Smooth muscle cell of bladder (primary cell): Measurements from ENCODE around the gene RGL3. TPM values are rescaled to one million over a fixed set of nuclear protein-coding genes. Genes with fewer than 3 reads are reported as not detected.

Source experiments
- total RNA-seq: library from RNA; depleted of rRNA; stranded (reverse); fragments of >200 nt; gene quantifications from 2 replicates; pipeline ENCODE4 v1.2.3, GENCODE V29; 2014

The RGL3 gene
- total RNA-seq, result 1.4 TPM in 2 replicates

GRCh38 chr19:11418549-11419506 is at the start of gene RGL3:
RGL3 (minus strand) TSS chr19:11419314; CDS start chr19:11419278, 36 bp downstream.

GRCh38 chr19:11435057-11435832 is 16.1 kb upstream of the RGL3 start, which contains the start of the genes ODAD3 and PRKCSH:
ODAD3 (minus strand) TSS chr19:11435121; CDS start chr19:11435016, 105 bp downstream.
PRKCSH (plus strand) TSS chr19:11435635; CDS start chr19:11436118, 483 bp downstream.

GRCh38 chr19:11374433-11375142 is 44.5 kb downstream of the RGL3 start, which contains the start of gene SWSAP1:
SWSAP1 (plus strand) TSS chr19:11374666; CDS start chr19:11374681, 15 bp downstream.

GRCh38 chr19:11355160-11356073 is 63.7 kb downstream of the RGL3 start, which contains the start of gene PLPPR2:
PLPPR2 (plus strand) TSS chr19:11355432; CDS start chr19:11357674, 2,242 bp downstream.

GRCh38 chr19:11346104-11346940 is 72.8 kb downstream of the RGL3 start, which contains the start of the genes CCDC159 and TMEM205:
CCDC159 (plus strand) TSS chr19:11346519; CDS start chr19:11346607, 88 bp downstream.
TMEM205 (minus strand) TSS chr19:11346268; CDS start chr19:11345619, 649 bp downstream.

Other genes starting within 250 kb of the RGL3 start
- gene KANK2, start 221.8 kb downstream of the RGL3 start, total RNA-seq, result 137 and 277 TPM in 2 replicates
- 0.18 TPM in 1 of 2 replicates, not detected in the other for gene ANGPTL8, start 179.7 kb downstream of the RGL3 start, total RNA-seq
- 5.0 and 7.0 TPM in 2 replicates for gene DOCK6, start 156.8 kb downstream of the RGL3 start, total RNA-seq
- not detected in 2 replicates for gene TSPAN16, start 123.2 kb downstream of the RGL3 start, total RNA-seq
- gene RAB3D, start 79.7 kb downstream of the RGL3 start, total RNA-seq, result 16.2 and 22.2 TPM in 2 replicates
- gene TMEM205, start 73.0 kb downstream of the RGL3 start, total RNA-seq, result 92.3 and 93.8 TPM in 2 replicates
- 7.0 and 9.6 TPM in 2 replicates for gene CCDC159, start 72.8 kb downstream of the RGL3 start, total RNA-seq
- gene PLPPR2, start 63.9 kb downstream of the RGL3 start, total RNA-seq, result 10.0 and 13.0 TPM in 2 replicates
- 0.37 and 0.43 TPM in 2 replicates for gene SWSAP1, start 44.6 kb downstream of the RGL3 start, total RNA-seq
- gene EPOR, start 35.0 kb downstream of the RGL3 start, total RNA-seq, result 3.8 and 6.0 TPM in 2 replicates
- gene ODAD3, start 15.8 kb upstream of the RGL3 start, total RNA-seq, result 0.18 and 0.28 TPM in 2 replicates
- 106 and 160 TPM in 2 replicates for gene PRKCSH, start 16.3 kb upstream of the RGL3 start, total RNA-seq
- gene ELAVL3, start 61.7 kb upstream of the RGL3 start, total RNA-seq, result not detected in 2 replicates
- 4.0 and 6.4 TPM in 2 replicates for gene ZNF653, start 86.5 kb upstream of the RGL3 start, total RNA-seq
- gene ECSIT, start 109.8 kb upstream of the RGL3 start, total RNA-seq, result 27.7 and 43.3 TPM in 2 replicates
- 7.5 and 16.5 TPM in 2 replicates for gene CNN1, start 119.5 kb upstream of the RGL3 start, total RNA-seq
- gene ELOF1, start 139.9 kb upstream of the RGL3 start, total RNA-seq, result 29.4 and 41.2 TPM in 2 replicates
- 1.3 and 2.0 TPM in 2 replicates for gene ACP5, start 158.3 kb upstream of the RGL3 start, total RNA-seq
- gene ZNF627, start 178.2 kb upstream of the RGL3 start, total RNA-seq, result 19.0 and 19.3 TPM in 2 replicates